Brain microvascular endothelial cell (primary cell): Measurements from ENCODE around the gene PDE4D.
"Not testable (repeated sequence)": the region's sequence is repeated elsewhere in the genome, so short reads cannot be mapped to it uniquely, and the experiment has no call there.

Experiments used
- DNase-seq: peaks from one replicate; pipeline ENCODE4 v3.0.0-alpha.2; 2020
- H3K27ac ChIP-seq: fragments of 250-450 bp; sonication (Bioruptor Pico); 2 replicates; pipeline ENCODE4 v1.5.1; 2020; ENCODE audit warnings: mild to moderate bottlenecking, moderate library complexity
- H3K27me3 ChIP-seq: fragments of 250-450 bp; sonication (Bioruptor Pico); replicated peaks from 2 replicates; pipeline ENCODE4 v1.5.1; 2020; ENCODE audit warnings: mild to moderate bottlenecking
- H3K36me3 ChIP-seq: fragments of 250-450 bp; sonication (Bioruptor Pico); replicated peaks from 2 replicates; pipeline ENCODE4 v1.5.1; 2020; ENCODE audit warnings: mild to moderate bottlenecking
- H3K4me3 ChIP-seq: 2 replicates; pipeline ENCODE4 v1.5.1; 2011; ENCODE audit warnings: low read depth, mild to moderate bottlenecking, control low read depth, low read length, moderate library complexity
- in situ Hi-C: cut with HindIII; loops from 2 replicates; pipeline ENCODE4 v1.10.0; 2017; ENCODE audit warnings: low sequenced_read_pairs, low pct_ligation_motif_present
- TF ChIP-seq, protein P1 (sequence below): IDR thresholded peaks from 2 replicates; pipeline ENCODE4 v1.5.1; 2011; ENCODE audit warnings: low read depth, mild to moderate bottlenecking, moderate library complexity, low read length, control low read depth, inconsistent platforms; ENCODE audit errors: missing control alignments

The PDE4D gene

DNA sequence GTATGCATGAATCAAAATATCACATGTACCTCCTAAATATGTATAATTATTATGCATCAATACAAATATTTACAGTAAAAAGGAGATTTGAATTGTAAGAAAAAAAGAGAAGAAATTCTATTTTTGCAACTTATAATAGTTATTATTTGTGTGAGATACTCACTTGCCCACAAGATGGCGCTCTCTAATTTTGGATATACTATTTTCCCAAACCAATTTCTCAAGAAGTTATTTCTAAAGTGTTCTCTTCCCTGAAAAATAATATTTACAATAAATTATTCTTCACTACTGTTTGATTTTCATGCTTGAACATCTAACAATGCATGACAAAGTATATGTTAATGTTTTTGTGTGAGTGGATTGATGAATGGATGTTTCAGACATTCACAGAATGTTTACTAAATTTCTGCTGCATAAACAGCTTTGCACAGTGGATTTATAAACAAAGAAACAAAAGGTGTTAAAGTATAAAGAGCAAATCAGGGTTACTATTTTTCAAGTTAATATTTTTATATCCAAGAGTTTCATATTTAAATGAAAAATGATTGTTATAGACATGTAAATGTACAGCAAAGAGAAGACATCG lies 503.4 kb downstream of the PDE4D start:
- Histone ChIP-seq H3K27me3 (no peaks in the 10 kb centered on the region), H3K4me3 (no peak overlapping the region), H3K27ac (no peak overlapping the region), H3K36me3 (no peaks in the 10 kb centered on the region)
- no peak for DNase-seq
- in situ Hi-C loops = no loop called here
- TF ChIP-seq, protein P1, sequence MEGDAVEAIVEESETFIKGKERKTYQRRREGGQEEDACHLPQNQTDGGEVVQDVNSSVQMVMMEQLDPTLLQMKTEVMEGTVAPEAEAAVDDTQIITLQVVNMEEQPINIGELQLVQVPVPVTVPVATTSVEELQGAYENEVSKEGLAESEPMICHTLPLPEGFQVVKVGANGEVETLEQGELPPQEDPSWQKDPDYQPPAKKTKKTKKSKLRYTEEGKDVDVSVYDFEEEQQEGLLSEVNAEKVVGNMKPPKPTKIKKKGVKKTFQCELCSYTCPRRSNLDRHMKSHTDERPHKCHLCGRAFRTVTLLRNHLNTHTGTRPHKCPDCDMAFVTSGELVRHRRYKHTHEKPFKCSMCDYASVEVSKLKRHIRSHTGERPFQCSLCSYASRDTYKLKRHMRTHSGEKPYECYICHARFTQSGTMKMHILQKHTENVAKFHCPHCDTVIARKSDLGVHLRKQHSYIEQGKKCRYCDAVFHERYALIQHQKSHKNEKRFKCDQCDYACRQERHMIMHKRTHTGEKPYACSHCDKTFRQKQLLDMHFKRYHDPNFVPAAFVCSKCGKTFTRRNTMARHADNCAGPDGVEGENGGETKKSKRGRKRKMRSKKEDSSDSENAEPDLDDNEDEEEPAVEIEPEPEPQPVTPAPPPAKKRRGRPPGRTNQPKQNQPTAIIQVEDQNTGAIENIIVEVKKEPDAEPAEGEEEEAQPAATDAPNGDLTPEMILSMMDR = peak; percentile 46

DNA sequence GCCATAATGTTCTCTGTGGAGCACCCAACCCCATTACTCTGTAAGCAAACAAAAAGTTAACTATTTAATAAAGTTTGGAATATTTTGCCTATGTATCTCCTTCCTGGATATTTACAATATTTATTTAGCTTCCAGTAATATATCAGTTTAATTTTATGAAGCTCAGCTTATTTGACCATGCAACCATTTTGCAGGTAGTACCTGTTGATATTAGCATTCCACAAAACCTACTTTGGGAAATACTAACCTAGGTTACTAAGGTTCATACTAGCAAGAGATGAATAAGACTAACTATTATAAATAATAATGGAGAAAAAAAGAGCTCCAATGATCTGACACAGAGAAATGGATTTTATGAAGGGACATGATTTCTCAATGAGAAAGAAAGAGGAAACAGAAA lies 506.4 kb downstream of the PDE4D start:
- Histone ChIP-seq H3K27ac (no peak overlapping the region), H3K36me3 (no peaks in the 10 kb centered on the region), H3K27me3 (no peaks in the 10 kb centered on the region), H3K4me3 (no peak overlapping the region)
- in situ Hi-C loops = no loop called here
- DNase-seq = no peak
- TF ChIP-seq, protein P1 = no peak

GRCh38 chr5:59385700-59386099 lies 507.8 kb downstream of the PDE4D start:
- Histone ChIP-seq H3K36me3 (no peaks in the 10 kb centered on the region), H3K27me3 (no peaks in the 10 kb centered on the region), H3K27ac (no peak overlapping the region), H3K4me3 (no peak overlapping the region)
- TF ChIP-seq, protein P1 = no peak
- in situ Hi-C loops = no loop called here
- DNase-seq = no peak

DNA sequence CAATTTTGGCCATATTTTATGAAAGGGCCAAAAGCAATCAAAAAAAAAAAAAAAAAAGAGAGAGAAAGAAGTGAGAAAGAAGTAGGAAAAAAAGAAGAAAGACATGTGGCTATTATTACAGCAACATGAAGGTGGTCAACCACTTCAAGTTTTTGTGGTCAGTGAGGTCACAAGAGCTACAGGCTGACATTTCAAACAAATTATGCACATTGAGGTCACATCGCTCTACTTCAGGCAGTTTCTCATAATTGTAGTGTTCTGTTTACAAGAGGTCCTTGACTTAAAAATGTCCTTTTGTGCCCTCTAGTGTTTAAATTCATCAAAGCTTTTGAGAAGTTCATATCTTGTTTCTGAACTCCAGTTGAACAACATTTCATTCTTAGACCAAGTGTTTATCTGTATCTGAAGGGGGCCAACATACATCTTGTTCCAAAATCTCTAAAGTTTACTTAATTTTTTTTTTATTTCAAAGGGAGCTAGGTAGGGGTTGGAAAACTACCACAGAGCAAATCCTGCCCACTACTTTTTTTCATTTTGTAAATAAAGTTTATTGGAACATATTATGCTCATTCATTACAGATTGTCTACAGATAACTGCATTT lies 513.1 kb downstream of the PDE4D start:
- H3K27me3 ChIP-seq = no peaks in the 10 kb centered on the region
- H3K36me3 ChIP-seq = no peaks in the 10 kb centered on the region
- no peak overlapping the region for H3K4me3 ChIP-seq
- no peak overlapping the region for H3K27ac ChIP-seq
- in situ Hi-C loops = no loop called here
- TF ChIP-seq, protein P1 = peak; percentile 32
- peak; percentile 86 for DNase-seq

GRCh38 chr5:59374036-59374435 lies 519.5 kb downstream of the PDE4D start:
- DNase-seq, H3K36me3 ChIP-seq, H3K27me3 ChIP-seq, H3K4me3 ChIP-seq, H3K27ac ChIP-seq: not testable (repeated sequence)
- in situ Hi-C loops = loop anchor here (25.0 kb wide), 1 partner anchor 187 kb away; no protein-coding TSS in a partner anchor

GRCh38 chr5:59371525-59372127 lies 521.9 kb downstream of the PDE4D start:
- Histone ChIP-seq H3K27me3 (no peaks in the 10 kb centered on the region), H3K27ac (no peak overlapping the region), H3K36me3 (no peaks in the 10 kb centered on the region), H3K4me3 (no peak overlapping the region)
- in situ Hi-C loops = loop anchor here (25.0 kb wide), 1 partner anchor 184 kb away; no protein-coding TSS in a partner anchor
- no peak for DNase-seq
- TF ChIP-seq, protein P1 = no peak
